ENCODE results near the gene UBA3. TPM values are rescaled to one million over a fixed set of nuclear protein-coding genes. Genes with fewer than 3 reads are reported as not detected.

Gene UBA3
- total RNA-seq, 1 experiment from 2014 or later, result 45.6 TPM

- no peak for ATAC-seq
- Histone ChIP-seq H3K27ac (ENCODE audit: low read depth, low read length) (no peak overlapping the region), H3K79me2 (ENCODE audit: insufficient read depth, low read length) (no peaks in the 10 kb centered on the region), H3K27me3 (ENCODE audit: insufficient read depth, low read length) (no peaks in the 10 kb centered on the region), H3K4me2 (ENCODE audit: low read length) (no peak overlapping the region), H3K9me2 (ENCODE audit: insufficient read depth) (no peaks in the 10 kb centered on the region), H3K4me1 (ENCODE audit: control insufficient read depth in 1 of 2, insufficient read depth in 2 of 2, low read length in 2 of 2) (no peaks in the 10 kb centered on the region; a peak in 1 of 4 replicates), H4K20me1 (ENCODE audit: insufficient read depth) (no peaks in the 10 kb centered on the region), H3K9ac (ENCODE audit: low read length) (no peak overlapping the region), H3K9me3 (ENCODE audit: control insufficient read depth in 1 of 2, insufficient read depth in 1 of 2, low read depth in 1 of 2, low read length in 2 of 2) (no peaks in the 10 kb centered on the region), H3K36me3 (ENCODE audit: control insufficient read depth in 1 of 2, insufficient read depth in 2 of 2, low read length in 2 of 2) (no peaks in the 10 kb centered on the region; a peak in 2 of 4 replicates), H2AFZ (ENCODE audit: low read depth, low read length, poor library complexity, severe bottlenecking) (no peak overlapping the region), H3K4me3 (replicated peaks in 1 of 2; ENCODE audit: low read depth in 1 of 2, low read length in 2 of 2) (no peak overlapping the region)
- RAD21 ChIA-PET (ENCODE audit: low non-redundant PET in 1 of 2, low total read pairs in 2 of 2, uncharacterized antibody in 2 of 2, unreplicated experiment in 2 of 2), result no interaction called here
- intact Hi-C loops (cut with micrococcal nuclease), result no loop called here
- DNase-seq (ENCODE audit: low read depth, low spot score), result no peak
- CTCF ChIA-PET, result no interaction called here
- TF ChIP-seq TCF7L2 (IDR thresholded peaks at IDR 0.05; ENCODE audit: borderline replicate concordance, extremely low read depth, insufficient read depth, insufficient read length), result no peak
- BruUV-seq (replicated peaks), result no TSS peak
- POLR2A ChIA-PET, result interaction anchor here (0.6 kb wide), 1 partner anchor 69 kb away, joined by 5 read pairs; no protein-coding TSS in a partner anchor
Measured at GRCh38 chr3:69099576-69099975, 19.4 kb upstream of the UBA3 start.

DNA sequence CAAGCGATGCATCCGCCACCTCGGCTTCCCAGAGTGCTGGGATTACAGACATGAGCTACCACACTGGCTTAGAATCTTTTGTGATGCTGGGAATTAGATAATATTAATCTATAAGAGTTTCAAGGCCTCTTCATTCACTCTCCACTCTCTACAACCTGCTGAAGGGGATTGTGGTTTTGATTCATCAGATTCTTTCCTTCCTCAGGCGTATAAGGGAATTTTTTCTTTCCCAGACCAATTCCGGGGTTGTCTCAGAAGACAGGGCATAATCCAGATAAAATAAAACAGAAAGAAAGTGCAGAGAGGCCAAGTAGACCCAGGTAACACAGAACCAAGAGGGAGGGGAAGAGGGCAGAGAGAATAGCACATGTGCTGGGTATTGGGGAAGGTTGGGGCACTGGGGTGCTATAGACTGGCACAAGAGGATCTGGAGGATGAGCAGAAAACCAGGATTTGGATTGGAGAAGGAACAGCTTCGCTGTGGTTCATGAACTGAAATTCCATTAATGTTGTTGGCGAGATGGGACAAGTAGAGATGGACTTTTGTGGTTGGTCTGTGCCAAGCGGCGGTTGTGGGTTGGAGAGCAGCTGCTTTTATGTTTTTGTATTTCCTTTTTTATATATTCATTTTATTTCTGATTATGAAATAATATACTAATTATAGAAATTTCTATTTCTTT is 17.4 kb upstream of the UBA3 start:
- H3K36me3 ChIP-seq (ENCODE audit: control insufficient read depth in 1 of 2, insufficient read depth in 2 of 2, low read length in 2 of 2), result no peaks in the 10 kb centered on the region; a peak in 1 of 4 replicates
- H3K9me3 ChIP-seq (ENCODE audit: control insufficient read depth in 1 of 2, insufficient read depth in 1 of 2, low read depth in 1 of 2, low read length in 2 of 2), result no peaks in the 10 kb centered on the region
- ATAC-seq (no peak), DNase-seq (ENCODE audit: low read depth, low spot score) (no peak)
- H3K4me1 ChIP-seq (ENCODE audit: control insufficient read depth in 1 of 2, insufficient read depth in 2 of 2, low read length in 2 of 2), result no peaks in the 10 kb centered on the region; a peak in 1 of 4 replicates
- no TSS peak for BruUV-seq (replicated peaks)
- RAD21 ChIA-PET (ENCODE audit: low non-redundant PET in 1 of 2, low total read pairs in 2 of 2, uncharacterized antibody in 2 of 2, unreplicated experiment in 2 of 2), result no interaction called here
- H2AFZ ChIP-seq (ENCODE audit: low read depth, low read length, poor library complexity, severe bottlenecking), result no peak overlapping the region
- H3K9me2 ChIP-seq (ENCODE audit: insufficient read depth), result no peaks in the 10 kb centered on the region
- H3K4me3 ChIP-seq (replicated peaks in 1 of 2; ENCODE audit: low read depth in 1 of 2, low read length in 2 of 2), result no peak overlapping the region
- TF ChIP-seq EGR1 (IDR thresholded peaks at IDR 0.05; ENCODE audit: low read depth), result no peak
- TF ChIP-seq POLR2AphosphoS5 (IDR thresholded peaks at IDR 0.05; ENCODE audit: low read depth, low read length), result no peak
- no peak for TF ChIP-seq TCF7L2 (IDR thresholded peaks at IDR 0.05; ENCODE audit: borderline replicate concordance, extremely low read depth, insufficient read depth, insufficient read length)
- TF ChIP-seq ELF1 (IDR thresholded peaks at IDR 0.05; ENCODE audit: borderline replicate concordance, low read depth), result no peak
- TF ChIP-seq RAD21 (IDR thresholded peaks at IDR 0.05; ENCODE audit: low read depth), result no peak
- no peak for TF ChIP-seq REST (IDR thresholded peaks at IDR 0.05; ENCODE audit: low read depth)
- TF ChIP-seq SP1 (IDR thresholded peaks at IDR 0.05; ENCODE audit: low read depth), result no peak
- no peak for TF ChIP-seq EZH2phosphoT487 (IDR thresholded peaks at IDR 0.05; ENCODE audit: borderline replicate concordance)
- TF ChIP-seq EZH2 (IDR thresholded peaks at IDR 0.05), result no peak
- TF ChIP-seq JUND (IDR thresholded peaks at IDR 0.05), result no peak
- no peak for TF ChIP-seq CTCF (IDR thresholded peaks at IDR 0.05 in 2 of 3, conservative IDR thresholded peaks at IDR 0.05 in 1 of 3; ENCODE audit: borderline replicate concordance in 1 of 3, insufficient read depth in 1 of 3, low read depth in 2 of 3, low read length in 2 of 3)
- TF ChIP-seq SRF (IDR thresholded peaks at IDR 0.05; ENCODE audit: low read depth), result no peak
- TF ChIP-seq SIN3A (IDR thresholded peaks at IDR 0.05; ENCODE audit: low read depth), result no peak
- TF ChIP-seq YY1 (IDR thresholded peaks at IDR 0.05; ENCODE audit: extremely low read depth, insufficient replicate concordance, low read depth, low read length), result no peak
- no peaks in the 10 kb centered on the region for H3K27me3 ChIP-seq (ENCODE audit: insufficient read depth, low read length)
- intact Hi-C loops (cut with micrococcal nuclease), result no loop called here
- POLR2A ChIA-PET, result interaction anchor here (1.0 kb wide), 1 partner anchor 11 kb away, joined by 3 read pairs; no protein-coding TSS in a partner anchor
- H3K27ac ChIP-seq (ENCODE audit: low read depth, low read length), result no peak overlapping the region
- no peak overlapping the region for H3K9ac ChIP-seq (ENCODE audit: low read length)
- H4K20me1 ChIP-seq (ENCODE audit: insufficient read depth), result no peaks in the 10 kb centered on the region
- H3K79me2 ChIP-seq (ENCODE audit: insufficient read depth, low read length), result no peaks in the 10 kb centered on the region
- CTCF ChIA-PET, result no interaction called here
- no peak overlapping the region for H3K4me2 ChIP-seq (ENCODE audit: low read length)

Measured in HCT116 (cell line).